Natural killer cell treated with Interleukin-12 subunit alpha and Interleukin-12 subunit beta and Interleukin-15 and Interleukin-18, amount 100 ng/mL, for 72 hours (primary cell): Measurements from ENCODE around the gene ERBIN. TPM values are rescaled to one million over a fixed set of nuclear protein-coding genes. Genes with fewer than 3 reads are reported as not detected.
A peak's percentile ranks its signal among the peaks of the same experiment; 100 is the strongest.

Experiments used
- ATAC-seq, 2 donors: fragments of 150-1000 bp; cut with Tn5 transposase in 1 of 2; sonication (Bioruptor Pico), chemical (Tn5 transposase) in 1 of 2; 2 replicates each; pipeline ENCODE4 v1.10.0; 2021
- DNase-seq: peaks from one replicate; pipeline ENCODE4 v3.0.0; 2022; ENCODE audit warnings: low spot score
- H3K27ac Mint-ChIP-seq, 2 donors: 1 replicate in 1 of 2; 2 replicates in 1 of 2; pipeline ENCODE4 v1.8.0; 2022; ENCODE audit warnings: mixed read lengths in 2 of 2, mild to moderate bottlenecking in 1 of 2, moderate library complexity in 1 of 2
- H3K27me3 Mint-ChIP-seq, 2 donors: 1 replicate in 1 of 2; 2 replicates in 1 of 2; pipeline ENCODE4 v1.8.0; 2022; ENCODE audit warnings: mixed read lengths in 2 of 2
- H3K36me3 Mint-ChIP-seq: one replicate; pipeline ENCODE4 v1.8.0; 2022; ENCODE audit warnings: mixed read lengths
- H3K4me1 Mint-ChIP-seq, 2 donors: 1 replicate in 1 of 2; 2 replicates in 1 of 2; pipeline ENCODE4 v1.8.0; 2022; ENCODE audit warnings: low read depth in 2 of 2, mixed read lengths in 2 of 2, mild to moderate bottlenecking in 1 of 2
- H3K4me3 Mint-ChIP-seq: one replicate; pipeline ENCODE4 v1.8.0; 2022; ENCODE audit warnings: mixed read lengths
- H3K9me3 Mint-ChIP-seq: 2 replicates; pipeline ENCODE4 v1.8.0; 2022; ENCODE audit warnings: mixed read lengths
- total RNA-seq, 2 donors: library from RNA; stranded (reverse); gene quantifications; one replicate each; pipeline ENCODE4 v1.2.3, GENCODE V29; 2022

ERBIN gene
- total RNA-seq, 2 donors from 2014 or later, result 53.4 to 61.2 TPM

DNA sequence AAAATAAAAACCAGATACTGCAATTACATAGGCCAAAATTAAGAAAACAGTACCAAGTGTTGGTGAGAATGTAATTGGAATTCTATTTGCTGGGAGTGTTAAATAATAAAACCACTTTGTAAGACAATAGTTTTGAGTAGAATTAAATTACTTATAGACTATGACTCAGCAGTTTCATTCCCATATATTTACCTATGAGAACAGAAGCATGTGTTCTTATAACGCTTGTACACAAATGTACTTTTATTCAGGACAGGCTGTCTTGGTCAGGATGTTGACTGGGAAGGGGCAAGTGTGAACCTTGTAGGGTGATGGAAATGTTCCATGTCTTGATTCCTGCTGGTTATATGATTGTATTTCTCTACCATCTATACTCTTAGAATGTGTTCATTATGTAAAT, 56.3 kb downstream of the ERBIN start:
- no peaks in the 10 kb centered on the region for H3K9me3 Mint-ChIP-seq
- ATAC-seq (no peak), DNase-seq (no peak)
- H3K27ac Mint-ChIP-seq, result no peak overlapping the region
- peaks cover 57 to 64% of the 10 kb centered on the region in 2 donors for H3K4me1 Mint-ChIP-seq
- no peaks in the 10 kb centered on the region for H3K27me3 Mint-ChIP-seq
- H3K36me3 Mint-ChIP-seq, result peaks cover 5% of the 10 kb centered on the region
- no peak overlapping the region for H3K4me3 Mint-ChIP-seq

DNA sequence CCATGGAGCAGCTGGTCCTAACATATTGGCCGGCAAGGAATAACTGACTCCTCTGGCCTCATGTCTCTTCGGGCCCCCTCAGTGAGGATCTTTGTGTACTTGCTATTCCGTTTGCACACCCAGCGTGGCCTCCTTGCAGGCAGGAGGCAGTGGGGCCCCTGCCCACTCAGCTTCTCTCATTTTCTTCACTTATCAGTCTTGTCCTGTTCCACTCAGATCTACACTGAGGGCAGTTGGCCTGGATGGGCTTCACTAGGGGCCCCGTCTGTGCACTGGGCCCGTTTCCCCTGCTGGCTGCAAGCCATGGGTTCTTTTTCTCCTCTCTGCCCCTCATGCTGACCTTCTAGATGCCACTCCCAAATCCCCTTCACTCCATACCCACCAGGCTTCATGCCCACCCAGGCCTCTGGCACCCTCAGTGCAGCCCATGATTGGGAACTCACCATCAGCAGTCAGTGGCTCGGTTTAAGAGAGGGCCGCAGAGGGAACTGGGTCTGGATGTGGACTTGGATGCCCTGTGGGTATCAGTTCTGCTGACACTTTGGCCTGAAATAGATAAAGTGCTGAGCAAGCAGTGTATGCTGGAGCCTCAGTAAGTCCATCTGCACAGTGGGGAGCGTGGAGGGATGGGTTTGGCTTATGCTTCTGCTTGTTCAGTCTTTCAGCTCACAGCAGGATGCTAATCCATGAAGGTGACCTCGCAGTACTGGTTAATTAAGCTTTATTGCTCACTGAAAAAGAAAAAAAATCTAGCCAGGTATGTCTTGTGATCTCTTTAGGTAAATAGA, 57.9 kb downstream of the ERBIN start:
- Mint-ChIP-seq H3K4me1 (peaks cover 51 to 59% of the 10 kb centered on the region in 2 donors), H3K27ac (peak overlapping the region; percentile 10 to 24), H3K36me3 (no peaks in the 10 kb centered on the region), H3K4me3 (no peak overlapping the region), H3K9me3 (no peaks in the 10 kb centered on the region), H3K27me3 (no peaks in the 10 kb centered on the region)
- DNase-seq (no peak), ATAC-seq (peak; percentile 43 to 55)

DNA sequence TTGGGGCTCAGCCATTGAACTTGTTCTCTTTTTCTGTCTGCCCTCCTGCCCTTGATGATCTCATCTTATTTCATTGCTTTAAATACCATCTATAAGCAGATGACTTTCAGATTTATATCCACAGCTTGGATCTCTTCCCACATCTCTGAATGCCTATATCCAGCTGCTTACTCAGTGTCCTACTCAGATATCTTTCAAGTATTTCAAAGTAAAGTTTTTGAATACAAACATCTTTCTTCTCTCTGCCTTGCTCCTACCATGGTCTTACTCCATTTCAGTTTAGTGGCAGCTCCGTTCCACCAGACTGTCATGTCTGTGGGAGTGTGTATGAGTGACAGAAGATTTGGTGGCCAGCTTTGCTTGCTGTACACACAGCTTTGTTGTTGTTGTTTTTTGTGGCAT, 59.7 kb downstream of the ERBIN start:
- DNase-seq (no peak), ATAC-seq (no peak)
- no peaks in the 10 kb centered on the region for H3K36me3 Mint-ChIP-seq
- H3K4me1 Mint-ChIP-seq, result peaks cover 44 to 49% of the 10 kb centered on the region in 2 donors
- no peak overlapping the region for H3K27ac Mint-ChIP-seq
- H3K27me3 Mint-ChIP-seq, result no peaks in the 10 kb centered on the region
- no peaks in the 10 kb centered on the region for H3K9me3 Mint-ChIP-seq
- no peak overlapping the region for H3K4me3 Mint-ChIP-seq

DNA sequence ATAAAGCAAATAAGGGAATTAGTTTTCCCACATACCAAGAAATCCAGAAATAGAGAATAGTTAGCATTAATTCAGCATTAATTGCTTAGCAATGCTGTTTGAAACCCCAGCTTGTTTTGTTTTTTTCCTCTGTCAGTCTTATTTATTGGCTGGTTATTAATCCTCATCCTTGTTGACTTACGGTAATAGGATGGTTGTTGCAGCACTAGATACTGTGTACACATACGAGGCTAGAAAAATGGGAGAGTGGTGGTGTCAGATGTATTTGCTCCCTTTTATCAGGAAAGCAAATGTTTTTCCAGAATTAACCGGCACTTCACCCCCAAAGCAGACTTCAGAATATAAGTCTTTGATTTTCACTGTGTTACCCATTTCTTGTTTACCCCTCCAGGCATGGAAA, 60.4 kb downstream of the ERBIN start:
- ATAC-seq, result no peak
- no peak overlapping the region for H3K27ac Mint-ChIP-seq

DNA sequence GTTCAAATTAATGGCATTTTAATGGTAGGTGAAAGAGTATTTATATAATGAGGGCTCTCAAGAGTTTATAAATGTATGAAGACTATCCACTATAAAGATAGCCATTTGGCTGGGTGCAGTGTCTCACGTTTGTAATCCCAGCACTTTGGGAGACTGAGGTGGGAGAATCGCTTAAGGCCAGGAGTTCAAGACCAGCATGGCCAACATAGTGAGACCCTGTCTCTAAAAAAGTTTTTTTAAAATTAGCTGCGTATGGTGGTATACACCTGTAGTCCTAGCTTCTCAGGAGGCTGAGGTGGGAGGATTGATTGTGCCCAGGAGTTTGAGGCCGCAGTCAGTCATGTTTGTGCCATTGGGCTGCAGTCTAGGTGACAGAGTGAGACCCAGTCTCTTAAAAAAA, 61.6 kb downstream of the ERBIN start:
- H3K4me1 Mint-ChIP-seq, result peaks cover 28 to 39% of the 10 kb centered on the region in 2 donors
- DNase-seq (no peak), ATAC-seq (no peak)
- no peak overlapping the region for H3K27ac Mint-ChIP-seq
- H3K4me3 Mint-ChIP-seq, result no peak overlapping the region
- no peaks in the 10 kb centered on the region for H3K9me3 Mint-ChIP-seq
- H3K27me3 Mint-ChIP-seq, result no peaks in the 10 kb centered on the region
- H3K36me3 Mint-ChIP-seq, result no peaks in the 10 kb centered on the region

More for the DNA sequence above, 60.4 kb downstream of the ERBIN start:
- Mint-ChIP-seq H3K36me3 (no peaks in the 10 kb centered on the region), H3K4me1 (peaks cover 37 to 43% of the 10 kb centered on the region in 2 donors), H3K27me3 (no peaks in the 10 kb centered on the region), H3K9me3 (no peaks in the 10 kb centered on the region), H3K4me3 (no peak overlapping the region)
- DNase-seq, result no peak

DNA sequence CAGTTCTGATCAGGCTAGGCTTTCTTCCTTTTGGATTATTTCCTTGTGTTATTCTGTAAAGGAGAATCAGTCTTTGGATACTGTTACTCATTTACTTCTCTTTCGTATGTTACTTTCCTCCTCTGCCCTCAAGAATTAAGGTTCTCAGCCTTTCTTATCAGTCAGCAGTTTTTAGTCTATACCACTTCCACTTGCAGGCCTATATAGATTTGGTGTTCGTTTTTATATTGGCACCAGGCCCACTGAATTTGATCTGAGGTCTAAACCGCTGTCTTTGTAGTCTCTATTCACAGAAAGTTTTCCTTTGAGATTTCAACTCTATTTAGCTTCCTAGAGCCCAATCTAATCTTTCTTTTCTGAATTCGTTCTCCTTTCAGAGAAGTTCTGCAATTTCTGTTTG, 62.8 kb downstream of the ERBIN start:
- Mint-ChIP-seq H3K4me1 (peaks cover 25 to 39% of the 10 kb centered on the region in 2 donors), H3K9me3 (no peaks in the 10 kb centered on the region), H3K27ac (peak overlapping the region; percentile 11 to 42), H3K36me3 (no peaks in the 10 kb centered on the region), H3K27me3 (no peaks in the 10 kb centered on the region), H3K4me3 (no peak overlapping the region)
- DNase-seq (no peak), ATAC-seq (no peak)

DNA sequence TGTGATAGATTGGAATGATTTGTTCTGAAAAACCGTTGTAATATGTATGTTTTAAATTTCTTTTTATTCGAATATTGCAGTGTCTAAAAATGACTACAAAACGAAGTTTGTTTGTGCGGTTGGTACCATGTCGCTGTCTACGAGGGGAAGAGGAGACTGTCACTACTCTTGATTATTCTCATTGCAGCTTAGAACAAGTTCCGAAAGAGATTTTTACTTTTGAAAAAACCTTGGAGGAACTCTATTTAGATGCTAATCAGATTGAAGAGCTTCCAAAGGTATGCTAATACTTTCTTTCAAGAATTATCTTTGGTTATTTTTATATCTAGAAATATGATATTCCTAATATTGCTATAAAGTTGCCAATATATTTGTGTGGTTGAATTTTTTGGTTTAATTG, 66.3 kb downstream of the ERBIN start:
- Mint-ChIP-seq H3K4me3 (no peak overlapping the region), H3K9me3 (no peaks in the 10 kb centered on the region), H3K36me3 (peaks cover 9% of the 10 kb centered on the region), H3K27me3 (no peaks in the 10 kb centered on the region), H3K4me1 (peaks cover 30 to 37% of the 10 kb centered on the region in 2 donors), H3K27ac (peak overlapping the region in 1 of 2 donors; percentile 59)
- ATAC-seq, result no peak
- DNase-seq, result no peak

DNA sequence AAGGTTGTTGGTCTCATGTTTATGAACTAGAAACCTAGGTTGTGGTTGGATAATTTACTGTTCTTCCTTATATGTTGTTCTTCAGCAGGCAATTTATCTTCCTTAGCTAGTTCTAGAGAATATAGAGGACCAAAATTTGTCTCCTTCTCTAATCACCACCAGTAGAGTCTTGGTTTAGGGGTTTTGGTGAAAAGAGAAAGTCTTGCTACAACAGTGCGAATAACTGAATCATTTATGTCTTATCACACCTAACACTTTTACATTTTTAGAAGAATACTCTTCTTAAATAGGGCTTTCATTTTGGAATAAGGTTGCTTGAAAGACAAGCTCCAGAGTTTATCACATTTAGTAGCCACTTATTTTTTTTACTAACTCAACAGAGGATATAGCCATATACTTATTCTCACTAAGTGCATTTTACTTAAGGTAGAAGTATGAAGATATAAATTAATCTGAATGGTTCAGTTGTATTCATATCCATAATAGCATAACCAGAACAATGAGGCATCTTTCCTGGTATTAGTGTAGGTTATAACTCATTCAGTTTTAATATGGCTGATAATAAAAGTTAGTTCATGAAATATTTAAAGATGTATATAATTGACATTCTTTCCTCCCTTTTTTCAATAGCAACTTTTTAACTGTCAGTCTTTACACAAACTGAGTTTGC, 67.9 kb downstream of the ERBIN start:
- H3K36me3 Mint-ChIP-seq, result peaks cover 9% of the 10 kb centered on the region
- DNase-seq (no peak), ATAC-seq (peak in 1 of 2 donors; percentile 54)
- H3K9me3 Mint-ChIP-seq, result no peaks in the 10 kb centered on the region
- no peaks in the 10 kb centered on the region for H3K27me3 Mint-ChIP-seq
- H3K27ac Mint-ChIP-seq, result no peak overlapping the region
- peaks cover 25 to 33% of the 10 kb centered on the region in 2 donors for H3K4me1 Mint-ChIP-seq
- H3K4me3 Mint-ChIP-seq, result no peak overlapping the region

DNA sequence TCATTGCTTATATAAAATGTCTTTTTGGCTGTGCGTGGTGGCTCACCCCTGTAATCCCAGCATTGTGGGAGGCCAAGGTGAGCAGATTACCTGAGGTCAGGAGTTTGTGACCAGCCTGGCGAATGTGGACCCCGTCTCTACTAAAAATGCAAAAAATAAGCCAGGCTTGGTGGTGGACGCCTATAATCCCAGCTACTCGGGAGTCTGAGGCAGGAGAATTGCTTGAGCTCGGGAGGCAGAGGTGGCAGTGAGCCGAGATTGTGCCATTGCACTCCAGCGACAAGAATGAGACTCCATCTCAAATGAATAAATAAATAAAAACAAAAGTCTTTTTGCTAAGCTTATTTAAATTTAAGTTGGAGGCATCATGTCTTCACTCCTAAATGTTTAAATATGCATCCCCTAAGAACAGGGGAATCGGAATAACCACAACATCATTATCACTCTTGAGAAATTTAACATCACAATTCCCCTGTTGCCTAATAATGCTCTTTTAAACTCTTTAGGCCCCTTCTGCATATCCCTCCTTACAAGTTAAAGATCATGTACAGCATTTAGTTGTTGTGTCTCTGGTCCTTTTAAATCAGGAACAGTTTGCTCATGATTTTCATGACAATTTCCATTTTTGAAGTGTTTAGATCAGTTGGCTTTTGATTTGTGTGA, 72.8 kb downstream of the ERBIN start:
- Mint-ChIP-seq H3K27ac (peak overlapping the region in 1 of 2 donors; percentile 30), H3K9me3 (no peaks in the 10 kb centered on the region), H3K4me1 (peaks cover 47 to 49% of the 10 kb centered on the region in 2 donors), H3K4me3 (no peak overlapping the region), H3K36me3 (peaks cover 9% of the 10 kb centered on the region), H3K27me3 (no peaks in the 10 kb centered on the region)
- DNase-seq (no peak), ATAC-seq (no peak)

DNA sequence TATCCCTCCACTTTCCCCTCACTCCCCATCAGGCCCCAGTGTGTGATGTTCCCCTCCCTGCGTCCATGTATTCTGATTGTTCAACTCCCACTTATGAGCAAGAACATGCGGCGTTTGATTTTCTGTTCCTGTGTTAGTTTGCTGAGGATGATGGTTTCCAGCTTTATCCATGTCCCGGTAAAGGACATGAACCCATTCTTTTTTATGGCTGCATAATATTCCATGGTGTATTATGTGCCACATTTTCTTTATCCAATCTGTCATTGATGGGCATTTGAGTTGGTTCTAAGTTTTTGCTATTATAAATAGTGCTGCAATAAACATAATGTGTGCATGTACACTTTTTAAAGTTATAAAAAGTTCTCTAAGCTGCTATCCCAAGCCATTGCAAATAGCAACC, 75.6 kb downstream of the ERBIN start:
- H3K36me3 Mint-ChIP-seq, result peaks cover 6% of the 10 kb centered on the region
- H3K27ac Mint-ChIP-seq, result peak overlapping the region in 1 of 2 donors; percentile 77
- peaks cover 42 to 44% of the 10 kb centered on the region in 2 donors for H3K4me1 Mint-ChIP-seq
- ATAC-seq (no peak), DNase-seq (no peak)
- no peaks in the 10 kb centered on the region for H3K9me3 Mint-ChIP-seq
- H3K4me3 Mint-ChIP-seq, result peak overlapping the region; percentile 0
- no peaks in the 10 kb centered on the region for H3K27me3 Mint-ChIP-seq

DNA sequence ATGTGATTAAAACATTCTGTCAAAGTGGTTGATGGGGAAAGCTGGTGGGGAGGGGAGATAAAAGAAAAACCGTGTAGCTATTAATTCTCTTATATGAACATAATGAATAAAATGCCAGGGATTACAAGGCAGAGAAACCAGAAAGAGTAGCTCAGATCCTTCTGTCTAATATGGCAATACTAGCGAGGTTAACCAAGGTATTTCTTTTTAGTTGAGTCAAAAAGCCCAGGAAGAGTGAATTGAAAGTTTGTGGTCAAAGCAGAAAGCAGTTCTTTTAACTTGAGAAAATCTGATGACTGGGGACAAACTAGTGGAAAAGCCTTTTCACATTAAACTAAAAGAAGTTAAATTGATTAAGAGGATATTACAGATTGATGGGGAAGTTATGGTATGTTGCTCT, 76.0 kb downstream of the ERBIN start:
- ATAC-seq, result peak in 1 of 2 donors; percentile 72
- DNase-seq, result no peak
- Mint-ChIP-seq H3K27me3 (no peaks in the 10 kb centered on the region), H3K9me3 (no peaks in the 10 kb centered on the region), H3K4me1 (peaks cover 39 to 45% of the 10 kb centered on the region in 2 donors), H3K27ac (peak overlapping the region in 1 of 2 donors; percentile 77), H3K4me3 (peak overlapping the region; percentile 0), H3K36me3 (peaks cover 6% of the 10 kb centered on the region)

DNA sequence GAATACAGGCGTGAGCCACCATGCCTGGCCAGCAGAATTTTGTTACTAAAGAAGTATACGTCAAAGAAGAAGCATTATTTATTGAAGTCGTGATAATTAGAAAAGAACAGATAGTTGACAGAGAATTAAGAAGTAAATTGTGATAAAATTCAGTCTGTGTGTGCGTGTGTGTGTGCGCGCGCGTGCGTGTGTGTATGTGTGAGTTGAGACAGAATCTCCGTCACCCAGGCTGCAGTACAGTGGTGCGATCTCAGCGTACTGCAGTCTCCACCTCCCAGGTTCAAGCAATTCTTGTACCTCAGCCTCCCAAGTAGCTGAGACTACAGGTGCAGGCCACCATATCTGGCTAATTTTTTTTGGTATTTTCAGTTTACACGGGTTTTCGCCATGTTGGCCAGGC, 77.8 kb downstream of the ERBIN start:
- Mint-ChIP-seq H3K36me3 (peaks cover 6% of the 10 kb centered on the region), H3K4me1 (peaks cover 46 to 53% of the 10 kb centered on the region in 2 donors), H3K27ac (no peak overlapping the region), H3K9me3 (no peaks in the 10 kb centered on the region), H3K4me3 (no peak overlapping the region), H3K27me3 (no peaks in the 10 kb centered on the region)
- ATAC-seq (no peak), DNase-seq (no peak)

DNA sequence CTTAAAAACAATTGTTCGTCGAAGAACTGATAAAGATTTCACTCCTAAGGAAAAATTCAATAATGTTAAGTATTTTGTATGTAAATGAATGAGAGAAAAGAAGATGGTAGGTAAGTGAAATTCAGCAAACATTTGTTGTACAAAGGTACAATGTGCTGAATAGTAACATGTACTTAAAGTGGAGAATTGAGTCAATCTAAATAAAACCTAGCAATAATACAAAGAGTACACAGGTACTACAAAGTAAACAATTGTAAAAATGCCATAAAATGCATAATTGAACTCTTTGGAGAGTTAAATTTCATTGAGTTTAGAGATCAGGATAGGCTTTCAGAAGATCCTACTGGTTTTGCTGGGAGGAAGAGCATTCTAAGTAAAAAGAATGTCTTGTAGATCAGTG, 82.9 kb downstream of the ERBIN start:
- Mint-ChIP-seq H3K9me3 (no peaks in the 10 kb centered on the region), H3K4me1 (peaks cover 36 to 37% of the 10 kb centered on the region in 2 donors), H3K4me3 (no peak overlapping the region), H3K36me3 (peaks cover 6% of the 10 kb centered on the region), H3K27me3 (no peaks in the 10 kb centered on the region), H3K27ac (peak overlapping the region in 1 of 2 donors; percentile 60)
- ATAC-seq (no peak), DNase-seq (no peak)

DNA sequence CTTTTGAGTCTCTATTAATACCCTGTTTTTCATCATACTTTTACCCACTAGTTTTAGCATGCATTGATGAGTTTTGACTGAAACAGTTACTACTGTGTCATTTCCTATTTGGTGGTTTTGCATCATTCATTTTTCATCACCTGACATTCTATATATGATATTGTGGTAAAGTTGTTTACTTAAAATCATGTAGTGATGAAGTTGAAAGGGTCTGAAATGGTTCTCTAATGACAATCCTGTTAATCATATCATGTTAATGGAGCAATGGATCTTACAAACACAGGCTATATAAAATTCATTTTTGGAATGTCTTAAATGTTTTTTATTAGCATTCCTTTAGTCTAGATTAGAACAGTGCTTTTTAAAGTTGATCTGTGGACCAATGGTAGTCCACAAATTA, 84.1 kb downstream of the ERBIN start:
- H3K27me3 Mint-ChIP-seq, result no peaks in the 10 kb centered on the region
- H3K4me1 Mint-ChIP-seq, result peaks cover 24 to 28% of the 10 kb centered on the region in 2 donors
- no peak for DNase-seq
- H3K9me3 Mint-ChIP-seq, result no peaks in the 10 kb centered on the region
- H3K36me3 Mint-ChIP-seq, result peaks cover 6% of the 10 kb centered on the region
- peak in 1 of 2 donors; percentile 61 for ATAC-seq
- H3K4me3 Mint-ChIP-seq, result peak overlapping the region; percentile 8
- peak overlapping the region in 1 of 2 donors; percentile 40 for H3K27ac Mint-ChIP-seq
